IMR-90 (cell line): ENCODE measurements around the gene IFT25. TPM values are rescaled to one million over a fixed set of nuclear protein-coding genes. Genes with fewer than 3 reads are reported as not detected.
A peak's percentile ranks its signal among the peaks of the same experiment; 100 is the strongest.

Source experiments
- ATAC-seq: fragments of 200-7000 bp; cut with Tn5 transposase; 2 replicates; pipeline ENCODE4 v1.9.1; 2020; ENCODE audit warnings: low read depth, mild to moderate bottlenecking, moderate library complexity
- BruUV-seq: library from RNA; stranded (reverse); fragments of 400-500 nt; replicated peaks from 2 replicates; lab custom pipeline; 2021; lab: Mats Ljungman, UMichigan
- CTCF ChIA-PET: fragments of 300-600 bp; formaldehyde crosslinking; extraction: SDS; loops from one replicate; lab custom pipeline; 2021; ENCODE audit warnings: antibody characterized with exemption; lab: Yijun Ruan, JAX
- POLR2A ChIA-PET: fragments of 300-600 bp; sonication (Branson Sonifier 250); formaldehyde crosslinking; loops from one replicate; lab custom pipeline; 2022; ENCODE audit warnings: antibody characterized with exemption; ENCODE audit not compliant: unreplicated experiment; lab: Charles Lee
- DNase-seq: peaks from one replicate; pipeline ENCODE4 v3.0.0; 2013
- H2AFZ ChIP-seq: replicated peaks from 2 replicates; pipeline ENCODE3; 2013; ENCODE audit warnings: low read length, mild to moderate bottlenecking; ENCODE audit not compliant: poor library complexity
- H2AK5ac ChIP-seq: 2 replicates; pipeline ENCODE4 v1.6.1; 2013; ENCODE audit warnings: low read depth, low read length, inconsistent platforms
- H2AK9ac ChIP-seq: replicated peaks from 2 replicates; pipeline ENCODE3; 2013; ENCODE audit warnings: mild to moderate bottlenecking, low read depth, low read length, moderate library complexity; ENCODE audit not compliant: poor library complexity
- H2BK120ac ChIP-seq: 2 replicates; pipeline ENCODE4 v1.6.1; 2013; ENCODE audit warnings: low read depth, low read length, inconsistent platforms
- H2BK15ac ChIP-seq: 3 replicates; pipeline ENCODE4 v1.6.1; 2013; ENCODE audit warnings: low read depth, low read length, inconsistent platforms
- H2BK20ac ChIP-seq: 2 replicates; pipeline ENCODE4 v1.6.1; 2013; ENCODE audit warnings: low read depth, mild to moderate bottlenecking, inconsistent platforms, low read length, moderate library complexity
- H2BK5ac ChIP-seq: 2 replicates; pipeline ENCODE4 v1.6.1; 2013; ENCODE audit warnings: mild to moderate bottlenecking, low read depth, low read length, inconsistent platforms; ENCODE audit not compliant: poor library complexity, severe bottlenecking
- H3K14ac ChIP-seq: replicated peaks from 2 replicates; pipeline ENCODE4 v1.6.1; 2013; ENCODE audit warnings: low read depth, low read length, inconsistent platforms
- H3K18ac ChIP-seq: 2 replicates; pipeline ENCODE4 v1.6.1; 2013; ENCODE audit warnings: low read depth, low read length, control low read depth
- H3K23ac ChIP-seq: 2 replicates; pipeline ENCODE4 v1.6.1; 2013; ENCODE audit warnings: low read depth, low read length, inconsistent platforms
- H3K27ac ChIP-seq: 2 replicates; pipeline ENCODE4 v1.5.1; 2013; ENCODE audit warnings: mild to moderate bottlenecking, control low read depth, low read length; ENCODE audit not compliant: insufficient read depth
- H3K27me3 ChIP-seq: 2 replicates; pipeline ENCODE4 v1.6.1; 2013; ENCODE audit warnings: low read length; ENCODE audit not compliant: control insufficient read depth, insufficient read depth
- H3K36me3 ChIP-seq: 2 replicates; pipeline ENCODE4 v1.6.1; 2013; ENCODE audit warnings: low read length, mixed read lengths; ENCODE audit not compliant: control insufficient read depth, insufficient read depth
- H3K4ac ChIP-seq: 2 replicates; pipeline ENCODE4 v1.6.1; 2013; ENCODE audit warnings: low read depth, low read length, inconsistent platforms
- H3K4me1 ChIP-seq: 2 replicates; pipeline ENCODE4 v1.6.1; 2013; ENCODE audit warnings: low read length, mixed read lengths; ENCODE audit not compliant: control insufficient read depth, insufficient read depth
- H3K4me2 ChIP-seq: 2 replicates; pipeline ENCODE4 v1.6.1; 2013; ENCODE audit warnings: low read depth, mild to moderate bottlenecking, control low read depth, low read length, moderate library complexity
- H3K4me3 ChIP-seq: 2 replicates; pipeline ENCODE4 v1.5.1; 2013; ENCODE audit warnings: low read depth, mild to moderate bottlenecking, control low read depth, low read length, moderate library complexity; ENCODE audit not compliant: insufficient read depth
- H3K56ac ChIP-seq: 2 replicates; pipeline ENCODE4 v1.6.1; 2013; ENCODE audit warnings: low read length, inconsistent platforms; ENCODE audit not compliant: insufficient read depth; ENCODE audit errors: extremely low read depth
- H3K79me1 ChIP-seq, 2 experiments: 2 replicates each; pipeline ENCODE4 v1.6.1; 2013; ENCODE audit warnings: low read length in 2 of 2, inconsistent platforms in 1 of 2, low read depth in 1 of 2
- H3K9ac ChIP-seq: 2 replicates; pipeline ENCODE4 v1.6.1; 2013; ENCODE audit warnings: low read depth, low read length, control low read depth
- H3K9me1 ChIP-seq: 2 replicates; pipeline ENCODE4 v1.6.1; 2013; ENCODE audit warnings: low read length, inconsistent platforms; ENCODE audit not compliant: insufficient read depth
- H3K9me3 ChIP-seq: 2 replicates; pipeline ENCODE4 v1.6.1; 2013; ENCODE audit warnings: low read length; ENCODE audit not compliant: control insufficient read depth, insufficient read depth
- H4K20me1 ChIP-seq: 2 replicates; pipeline ENCODE4 v1.6.1; 2013; ENCODE audit warnings: low read length, inconsistent platforms; ENCODE audit not compliant: insufficient read depth
- H4K5ac ChIP-seq: 2 replicates; pipeline ENCODE4 v1.6.1; 2013; ENCODE audit warnings: mild to moderate bottlenecking, low read depth, low read length, control low read depth
- H4K8ac ChIP-seq, 2 experiments: 2 replicates each; pipeline ENCODE4 v1.6.1; 2013; ENCODE audit warnings: low read depth in 2 of 2, low read length in 2 of 2, control low read depth in 1 of 2, inconsistent platforms in 1 of 2
- H4K91ac ChIP-seq: 2 replicates; pipeline ENCODE4 v1.6.1; 2013; ENCODE audit warnings: low read depth, low read length, inconsistent platforms; ENCODE audit not compliant: insufficient read depth
- BHLHE40 ChIP-seq: fragments of 150-350 bp; IDR thresholded peaks from 2 replicates; pipeline ENCODE4 v1.6.1; 2016; ENCODE audit warnings: mild to moderate bottlenecking, low read depth, low read length
- CEBPB ChIP-seq: IDR thresholded peaks from 2 replicates; pipeline ENCODE4 v1.6.1; 2012; ENCODE audit warnings: low read depth, low read length, improper control_type of control experiment
- ELK1 ChIP-seq: fragments of 150-350 bp; IDR thresholded peaks from 2 replicates; pipeline ENCODE4 v1.6.1; 2016; ENCODE audit warnings: low read depth, mild to moderate bottlenecking, low read length, moderate library complexity, borderline replicate concordance
- FOS ChIP-seq: fragments of 150-350 bp; IDR thresholded peaks from 2 replicates; pipeline ENCODE4 v1.6.1; 2016; ENCODE audit warnings: low read depth, low read length
- MAZ ChIP-seq: IDR thresholded peaks from 2 replicates; pipeline ENCODE4 v1.6.1; 2012; ENCODE audit warnings: low read depth, mild to moderate bottlenecking, low read length, improper control_type of control experiment, moderate library complexity, borderline replicate concordance
- MXI1 ChIP-seq: IDR thresholded peaks from 2 replicates; pipeline ENCODE4 v1.6.1; 2012; ENCODE audit warnings: low read depth, mild to moderate bottlenecking, low read length, moderate library complexity, borderline replicate concordance
- RAD21 ChIP-seq: IDR thresholded peaks from 2 replicates; pipeline ENCODE4 v1.6.1; 2012; ENCODE audit warnings: low read length, improper control_type of control experiment
- RFX5 ChIP-seq: IDR thresholded peaks from 2 replicates; pipeline ENCODE4 v1.8.0; 2012; ENCODE audit warnings: low read depth, mild to moderate bottlenecking, low read length, moderate library complexity
- SMC3 ChIP-seq: fragments of 150-350 bp; IDR thresholded peaks from 2 replicates; pipeline ENCODE4 v1.6.1; 2016; ENCODE audit warnings: low read depth, mild to moderate bottlenecking, antibody characterized with exemption, low read length, moderate library complexity
- WGBS, 2 experiments: methylation state at CpG; one replicate each; pipeline versions ENCODE4 v1.1.5 to v1.1.7; 2013; ENCODE audit warnings: missing lambda C conversion rate in 2 of 2; ENCODE audit not compliant: insufficient read length in 1 of 2; ENCODE audit errors: extremely low coverage in 2 of 2; 5-methylcytosine and 5-hydroxymethylcytosine counted together
- dilution Hi-C: fragments of 300-500 bp; cut with HindIII; formaldehyde crosslinking; loops from one replicate; pipeline ENCODE4 v1.14.3; 2018; ENCODE audit warnings: low sequenced_read_pairs; ENCODE audit not compliant: unreplicated experiment
- in situ Hi-C: fragments of 300-500 bp; cut with MboI; formaldehyde crosslinking; loops from 3 replicates; pipeline ENCODE4 v1.14.3; 2019; ENCODE audit warnings: low sequenced_read_pairs, inconsistent platforms, mixed read lengths
- intact Hi-C: fragments of 100-400 bp; cut with micrococcal nuclease; formaldehyde crosslinking; loops from 2 replicates; pipeline ENCODE4 v1.10.0; 2022
- polyA plus RNA-seq, 3 experiments: library from polyadenylated mRNA; depleted of rRNA; stranded (reverse); fragments of >200 nt; gene quantifications; 2 replicates each; pipeline ENCODE4 v1.2.3, GENCODE V29; 2012; ENCODE audit warnings: low replicate concordance in 1 of 3
- total RNA-seq: library from RNA; depleted of rRNA; stranded (reverse); fragments of >200 nt; gene quantifications from 2 replicates; pipeline ENCODE4 v1.2.3, GENCODE V29; 2012
- TF ChIP-seq, protein P1 (sequence below): fragments of 150-350 bp; IDR thresholded peaks from 2 replicates; pipeline ENCODE4 v1.6.1; 2017; ENCODE audit warnings: mild to moderate bottlenecking, antibody characterized with exemption, low read length, low read depth

The IFT25 gene
- total and polyA plus RNA-seq, 2 of the 4 experiments (the other 2 are of a cell fraction): 9.1 to 38.0 TPM

DNA sequence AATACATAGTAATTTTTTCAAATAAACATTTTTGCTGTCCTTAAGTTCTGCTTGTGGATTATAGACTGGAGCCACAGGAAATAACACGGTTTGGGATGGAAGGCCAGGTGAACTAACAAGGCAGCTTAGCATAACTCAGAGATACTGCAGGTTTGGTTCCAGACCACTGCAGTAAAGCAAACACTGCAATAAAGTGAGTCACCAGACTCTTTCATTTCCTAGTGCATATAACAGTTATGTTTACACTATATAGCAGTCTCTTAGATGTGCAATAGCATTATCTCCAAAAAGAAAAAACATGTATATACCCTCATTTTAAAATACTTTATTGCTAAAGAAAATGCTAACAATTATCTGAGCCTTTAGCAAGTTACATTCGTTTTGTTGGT is 22.6 kb upstream of the IFT25 start:
- peaks cover 9% of the 10 kb centered on the region for H3K9me1 ChIP-seq
- dilution Hi-C loops: no loop called here
- no peak overlapping the region for H3K14ac ChIP-seq
- H3K18ac ChIP-seq: no peak overlapping the region
- no peak overlapping the region for H3K23ac ChIP-seq
- DNase-seq: peak; percentile 72
- POLR2A ChIA-PET: no interaction called here
- CTCF ChIA-PET: no interaction called here
- ATAC-seq: peak; percentile 78
- no peak overlapping the region for H3K56ac ChIP-seq
- H2BK5ac ChIP-seq: no peak overlapping the region
- H3K9me3 ChIP-seq: no peaks in the 10 kb centered on the region
- H3K4ac ChIP-seq: 0 out of 2 replicates have a peak overlapping the region, but pooled peaks have one; percentile 24
- no CpG with 5 or more reads among the region's 2 CpGs for WGBS, 2 experiments
- H4K5ac ChIP-seq: no peak overlapping the region
- H4K91ac ChIP-seq: no peak overlapping the region
- in situ Hi-C loops: no loop called here
- H3K27me3 ChIP-seq: no peaks in the 10 kb centered on the region
- H4K8ac ChIP-seq: no peak overlapping the region
- peaks cover 4 to 9% of the 10 kb centered on the region in 2 experiments; a peak in 2 of 4 replicates for H3K79me1 ChIP-seq
- intact Hi-C loops: no loop called here
- no peak overlapping the region for H3K4me3 ChIP-seq
- H3K27ac ChIP-seq: peak overlapping the region; percentile 36; the same call in 1 of the 2 replicates
- peak overlapping the region; percentile 23; the same call in 1 of the 2 replicates for H2AK5ac ChIP-seq
- peak overlapping the region; percentile 46 for H3K4me2 ChIP-seq
- no TSS peak for BruUV-seq
- H3K9ac ChIP-seq: no peak overlapping the region
- no peak overlapping the region for H2BK120ac ChIP-seq
- H2BK20ac ChIP-seq: no peak overlapping the region
- H3K4me1 ChIP-seq: peaks cover 13% of the 10 kb centered on the region
- H3K36me3 ChIP-seq: peaks cover 26% of the 10 kb centered on the region
- H2BK15ac ChIP-seq: no peak overlapping the region
- H4K20me1 ChIP-seq: peaks cover 7% of the 10 kb centered on the region
- H2AFZ ChIP-seq: no peak overlapping the region
- TF ChIP-seq ELK1: no peak
- TF ChIP-seq RAD21: no peak
- TF ChIP-seq FOS: peak; percentile 54; the same call in 1 of the 2 replicates
- 0 out of 2 replicates have a peak, but pooled peaks have one; percentile 9 for TF ChIP-seq BHLHE40
- TF ChIP-seq MAZ: no peak
- TF ChIP-seq CEBPB: peak; percentile 62; the same call in 1 of the 2 replicates
- no peak for TF ChIP-seq RFX5
- no peak for TF ChIP-seq SMC3
- TF ChIP-seq, protein P1, sequence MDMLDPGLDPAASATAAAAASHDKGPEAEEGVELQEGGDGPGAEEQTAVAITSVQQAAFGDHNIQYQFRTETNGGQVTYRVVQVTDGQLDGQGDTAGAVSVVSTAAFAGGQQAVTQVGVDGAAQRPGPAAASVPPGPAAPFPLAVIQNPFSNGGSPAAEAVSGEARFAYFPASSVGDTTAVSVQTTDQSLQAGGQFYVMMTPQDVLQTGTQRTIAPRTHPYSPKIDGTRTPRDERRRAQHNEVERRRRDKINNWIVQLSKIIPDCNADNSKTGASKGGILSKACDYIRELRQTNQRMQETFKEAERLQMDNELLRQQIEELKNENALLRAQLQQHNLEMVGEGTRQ: no peak
- no peak for TF ChIP-seq MXI1
- no peak overlapping the region for H2AK9ac ChIP-seq
